HL-60 (cell line): ENCODE results near the gene SLC1A7.

Source experiments
- DNase-seq, 2 experiments: peaks; one replicate each; pipeline ENCODE4 v3.0.0-alpha.2; 2010 to 2020; ENCODE audit warnings: low read depth in 1 of 2, low spot score in 1 of 2
- H3K27ac ChIP-seq: fragments of 250-450 bp; sonication (Bioruptor Pico); replicated peaks from 2 replicates; pipeline ENCODE4 v1.5.1; 2020; ENCODE audit warnings: mild to moderate bottlenecking, moderate library complexity
- H3K27me3 ChIP-seq: fragments of 250-450 bp; sonication (Bioruptor Pico); 2 replicates; pipeline ENCODE4 v1.5.1; 2021; ENCODE audit warnings: mild to moderate bottlenecking, moderate library complexity; ENCODE audit not compliant: insufficient read depth, poor library complexity, severe bottlenecking
- H3K4me3 ChIP-seq: replicated peaks from 2 replicates; pipeline ENCODE4 v1.5.1; 2011; ENCODE audit warnings: mild to moderate bottlenecking, control low read depth, low read length; ENCODE audit not compliant: insufficient read depth
- GABPA ChIP-seq: IDR thresholded peaks from 2 replicates; pipeline ENCODE4 v1.6.1; 2012; ENCODE audit warnings: low read depth
- POLR2AphosphoS5 ChIP-seq: IDR thresholded peaks from 2 replicates; pipeline ENCODE4 v1.6.1; 2012; ENCODE audit warnings: low read depth
- SPI1 ChIP-seq: IDR thresholded peaks from 2 replicates; pipeline ENCODE4 v1.6.1; 2012; ENCODE audit warnings: low read depth, mild to moderate bottlenecking, borderline replicate concordance
- TF ChIP-seq, protein P1 (sequence below): IDR thresholded peaks from one replicate; pipeline ENCODE4 v1.5.1; 2011; ENCODE audit warnings: low read length, control low read depth, inconsistent platforms; ENCODE audit not compliant: insufficient read depth
- TF ChIP-seq, protein P2 (sequence below): IDR thresholded peaks from 2 replicates; pipeline ENCODE4 v1.6.1; 2012; ENCODE audit warnings: low read depth; ENCODE audit not compliant: insufficient replicate concordance

SLC1A7 gene

DNA sequence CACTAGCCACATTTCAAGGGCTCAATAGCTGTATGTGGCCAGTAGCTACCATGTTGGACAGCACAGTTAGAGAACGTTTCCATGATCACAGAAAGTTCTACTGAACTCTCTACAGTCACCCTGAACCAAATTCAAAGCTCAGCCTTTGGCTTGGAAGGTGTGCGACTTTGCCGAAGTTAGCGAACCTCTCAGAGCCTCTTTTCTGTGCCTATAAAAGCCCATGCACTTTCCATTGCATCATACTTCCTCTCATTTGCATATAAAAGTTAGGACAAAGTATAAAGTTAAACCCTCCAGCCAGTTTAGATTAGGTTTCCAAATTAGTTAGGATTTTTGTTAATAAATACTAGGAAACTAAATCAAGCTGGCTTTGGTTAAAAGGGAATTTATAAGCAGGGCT lies 4.7 kb upstream of the SLC1A7 start:
- H3K27me3 ChIP-seq = no peaks in the 10 kb centered on the region
- TF ChIP-seq POLR2AphosphoS5 (no peak), GABPA (no peak), SPI1 (no peak)
- TF ChIP-seq, protein P1, sequence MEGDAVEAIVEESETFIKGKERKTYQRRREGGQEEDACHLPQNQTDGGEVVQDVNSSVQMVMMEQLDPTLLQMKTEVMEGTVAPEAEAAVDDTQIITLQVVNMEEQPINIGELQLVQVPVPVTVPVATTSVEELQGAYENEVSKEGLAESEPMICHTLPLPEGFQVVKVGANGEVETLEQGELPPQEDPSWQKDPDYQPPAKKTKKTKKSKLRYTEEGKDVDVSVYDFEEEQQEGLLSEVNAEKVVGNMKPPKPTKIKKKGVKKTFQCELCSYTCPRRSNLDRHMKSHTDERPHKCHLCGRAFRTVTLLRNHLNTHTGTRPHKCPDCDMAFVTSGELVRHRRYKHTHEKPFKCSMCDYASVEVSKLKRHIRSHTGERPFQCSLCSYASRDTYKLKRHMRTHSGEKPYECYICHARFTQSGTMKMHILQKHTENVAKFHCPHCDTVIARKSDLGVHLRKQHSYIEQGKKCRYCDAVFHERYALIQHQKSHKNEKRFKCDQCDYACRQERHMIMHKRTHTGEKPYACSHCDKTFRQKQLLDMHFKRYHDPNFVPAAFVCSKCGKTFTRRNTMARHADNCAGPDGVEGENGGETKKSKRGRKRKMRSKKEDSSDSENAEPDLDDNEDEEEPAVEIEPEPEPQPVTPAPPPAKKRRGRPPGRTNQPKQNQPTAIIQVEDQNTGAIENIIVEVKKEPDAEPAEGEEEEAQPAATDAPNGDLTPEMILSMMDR = no peak
- TF ChIP-seq, protein P2, sequence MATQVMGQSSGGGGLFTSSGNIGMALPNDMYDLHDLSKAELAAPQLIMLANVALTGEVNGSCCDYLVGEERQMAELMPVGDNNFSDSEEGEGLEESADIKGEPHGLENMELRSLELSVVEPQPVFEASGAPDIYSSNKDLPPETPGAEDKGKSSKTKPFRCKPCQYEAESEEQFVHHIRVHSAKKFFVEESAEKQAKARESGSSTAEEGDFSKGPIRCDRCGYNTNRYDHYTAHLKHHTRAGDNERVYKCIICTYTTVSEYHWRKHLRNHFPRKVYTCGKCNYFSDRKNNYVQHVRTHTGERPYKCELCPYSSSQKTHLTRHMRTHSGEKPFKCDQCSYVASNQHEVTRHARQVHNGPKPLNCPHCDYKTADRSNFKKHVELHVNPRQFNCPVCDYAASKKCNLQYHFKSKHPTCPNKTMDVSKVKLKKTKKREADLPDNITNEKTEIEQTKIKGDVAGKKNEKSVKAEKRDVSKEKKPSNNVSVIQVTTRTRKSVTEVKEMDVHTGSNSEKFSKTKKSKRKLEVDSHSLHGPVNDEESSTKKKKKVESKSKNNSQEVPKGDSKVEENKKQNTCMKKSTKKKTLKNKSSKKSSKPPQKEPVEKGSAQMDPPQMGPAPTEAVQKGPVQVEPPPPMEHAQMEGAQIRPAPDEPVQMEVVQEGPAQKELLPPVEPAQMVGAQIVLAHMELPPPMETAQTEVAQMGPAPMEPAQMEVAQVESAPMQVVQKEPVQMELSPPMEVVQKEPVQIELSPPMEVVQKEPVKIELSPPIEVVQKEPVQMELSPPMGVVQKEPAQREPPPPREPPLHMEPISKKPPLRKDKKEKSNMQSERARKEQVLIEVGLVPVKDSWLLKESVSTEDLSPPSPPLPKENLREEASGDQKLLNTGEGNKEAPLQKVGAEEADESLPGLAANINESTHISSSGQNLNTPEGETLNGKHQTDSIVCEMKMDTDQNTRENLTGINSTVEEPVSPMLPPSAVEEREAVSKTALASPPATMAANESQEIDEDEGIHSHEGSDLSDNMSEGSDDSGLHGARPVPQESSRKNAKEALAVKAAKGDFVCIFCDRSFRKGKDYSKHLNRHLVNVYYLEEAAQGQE = no peak
- no peak overlapping the region for H3K27ac ChIP-seq
- DNase-seq = no peak
- no peak overlapping the region for H3K4me3 ChIP-seq

DNA sequence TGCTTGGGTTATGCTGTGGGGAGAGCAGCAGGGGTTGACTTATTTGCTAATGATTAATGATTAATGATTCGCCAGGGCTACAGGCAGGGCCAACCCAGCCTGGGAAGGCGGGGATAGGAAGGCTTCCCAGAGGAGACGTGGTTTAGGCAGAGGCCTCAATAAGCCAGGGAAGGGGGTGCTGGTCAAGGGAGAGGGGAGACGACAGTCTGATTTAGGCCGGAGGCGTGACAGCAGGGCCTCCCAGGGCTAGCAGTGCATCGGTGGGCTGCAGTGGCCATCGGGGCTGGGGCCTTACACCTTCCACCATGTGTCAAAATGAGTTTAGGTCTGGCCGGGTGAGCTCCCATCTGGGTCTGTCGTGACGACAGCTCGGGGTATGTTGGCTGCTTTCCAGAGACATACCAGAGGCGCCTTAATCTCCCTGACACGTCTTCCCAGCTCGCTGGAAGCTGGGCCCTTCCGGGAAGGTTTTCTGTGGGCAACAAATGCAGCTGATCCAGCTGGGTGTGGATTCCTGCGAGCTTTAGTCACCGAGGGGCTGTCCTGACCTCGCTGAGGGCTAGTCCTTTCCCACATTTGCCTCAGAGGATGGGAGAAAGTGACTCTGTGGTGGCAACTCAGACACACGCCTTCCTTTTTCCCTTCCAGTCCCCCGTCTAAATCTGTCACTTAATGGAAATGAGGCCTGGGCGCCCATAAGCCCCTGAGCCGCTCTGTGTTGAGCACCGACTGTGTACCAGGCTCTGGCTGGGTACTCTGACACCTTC lies 3.7 kb upstream of the SLC1A7 start:
- no peak for DNase-seq
- no peak overlapping the region for H3K27ac ChIP-seq

DNA sequence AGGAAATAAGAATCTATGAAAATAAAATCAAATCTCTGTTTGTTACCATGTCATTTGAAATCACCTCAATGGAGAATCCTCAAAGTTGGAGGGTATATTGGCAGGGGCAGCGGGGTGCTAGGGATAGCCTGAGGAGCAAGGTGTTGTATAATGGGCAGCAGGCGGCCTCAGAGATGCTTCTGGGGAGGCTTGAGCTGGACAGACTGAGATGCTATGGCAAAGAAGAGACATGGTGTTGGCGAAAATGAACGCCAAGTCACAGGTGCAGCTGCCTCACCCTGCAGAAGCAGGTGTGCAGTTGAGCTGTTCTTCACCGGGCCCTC lies 3.1 kb upstream of the SLC1A7 start:
- Histone ChIP-seq H3K4me3 (no peak overlapping the region), H3K27ac (no peak overlapping the region), H3K27me3 (no peaks in the 10 kb centered on the region)
- TF ChIP-seq, protein P2 = no peak
- TF ChIP-seq SPI1 = no peak
- TF ChIP-seq, protein P1 = no peak
- DNase-seq = no peak

More for the DNA sequence above, 3.7 kb upstream of the SLC1A7 start:
- H3K4me3 ChIP-seq = no peak overlapping the region
- H3K27me3 ChIP-seq = no peaks in the 10 kb centered on the region
- TF ChIP-seq, protein P1 = no peak
- TF ChIP-seq, protein P2 = no peak
- TF ChIP-seq GABPA = no peak
- no peak for TF ChIP-seq POLR2AphosphoS5
- no peak for TF ChIP-seq SPI1
